NCI-H1694 (cell line): Measurements from ENCODE around the gene SPSB3.
"Not testable (repeated sequence)": the region's sequence is repeated elsewhere in the genome, so short reads cannot be mapped to it uniquely, and the experiment has no call there.

ENCODE experiments used
- DNase-seq: peaks from one replicate; lab custom pipeline; 2025; lab: John Stamatoyannopoulos, UW

Gene SPSB3

GRCh38 chr16:1816396-1817275 is 34.3 kb upstream of the SPSB3 start:
- DNase-seq, result no peak

DNA sequence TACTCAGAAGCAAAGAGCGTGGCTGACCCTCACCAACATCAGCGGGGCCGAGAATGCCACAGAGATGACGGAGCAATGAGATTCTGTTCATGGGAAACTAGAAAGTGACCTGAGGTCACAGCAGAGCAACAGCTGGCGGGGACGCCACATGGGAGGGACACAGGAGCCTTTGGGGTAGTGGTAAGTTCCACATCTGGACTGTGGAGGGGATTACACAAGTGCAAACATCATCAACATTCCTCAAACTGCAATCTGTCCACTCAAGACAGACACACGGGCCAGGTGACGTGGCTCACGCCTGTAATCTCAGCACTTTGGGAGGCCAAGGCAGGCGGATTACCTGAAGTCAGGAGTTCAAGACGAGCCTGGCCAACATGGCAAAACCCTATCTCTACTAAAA is 33.1 kb upstream of the SPSB3 start:
- DNase-seq, result no peak

DNA sequence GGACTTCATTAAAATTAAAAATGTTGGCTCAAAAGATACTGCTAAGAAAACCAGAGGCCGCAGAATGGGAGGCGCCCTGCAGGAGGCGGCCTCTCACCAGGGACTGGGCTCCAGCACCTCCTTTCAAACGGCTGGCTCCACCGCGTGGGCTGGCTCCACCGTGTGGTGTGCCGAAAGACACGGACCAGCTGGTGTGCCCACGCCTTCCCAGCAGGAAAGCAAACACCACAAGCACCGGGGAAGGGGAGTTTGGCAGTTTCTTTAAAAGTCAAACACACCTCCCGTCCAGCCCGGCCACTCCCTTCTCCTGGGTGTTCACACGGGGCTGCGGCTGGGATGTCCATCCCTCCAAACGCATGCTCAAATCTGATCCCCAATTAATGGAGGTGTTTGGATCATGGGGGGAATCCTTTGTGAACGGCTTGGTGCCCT is 30.4 kb upstream of the SPSB3 start:
- peak; percentile 18 for DNase-seq

DNA sequence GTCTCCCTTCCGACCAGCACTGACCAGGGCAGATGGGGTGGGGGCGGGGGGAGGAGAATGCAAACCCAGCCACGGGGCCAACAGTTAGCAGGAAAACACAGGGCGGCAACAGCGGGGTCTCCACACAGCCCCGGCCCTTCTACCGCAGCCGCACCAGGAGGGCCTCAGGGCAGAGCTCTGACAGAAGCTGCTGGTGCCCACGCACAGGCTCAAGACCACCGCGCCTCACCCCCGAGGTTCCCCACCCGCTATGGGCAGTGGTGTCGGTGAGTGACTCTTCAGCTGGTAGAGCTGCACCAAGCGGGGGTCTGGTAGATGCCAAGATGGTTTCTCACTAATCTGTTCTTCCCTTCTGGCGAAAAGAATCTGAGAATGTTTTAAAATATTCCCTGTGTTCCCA is 28.2 kb upstream of the SPSB3 start:
- no peak for DNase-seq

GRCh38 chr16:1810106-1810505 is 27.7 kb upstream of the SPSB3 start:
- no peak for DNase-seq

DNA sequence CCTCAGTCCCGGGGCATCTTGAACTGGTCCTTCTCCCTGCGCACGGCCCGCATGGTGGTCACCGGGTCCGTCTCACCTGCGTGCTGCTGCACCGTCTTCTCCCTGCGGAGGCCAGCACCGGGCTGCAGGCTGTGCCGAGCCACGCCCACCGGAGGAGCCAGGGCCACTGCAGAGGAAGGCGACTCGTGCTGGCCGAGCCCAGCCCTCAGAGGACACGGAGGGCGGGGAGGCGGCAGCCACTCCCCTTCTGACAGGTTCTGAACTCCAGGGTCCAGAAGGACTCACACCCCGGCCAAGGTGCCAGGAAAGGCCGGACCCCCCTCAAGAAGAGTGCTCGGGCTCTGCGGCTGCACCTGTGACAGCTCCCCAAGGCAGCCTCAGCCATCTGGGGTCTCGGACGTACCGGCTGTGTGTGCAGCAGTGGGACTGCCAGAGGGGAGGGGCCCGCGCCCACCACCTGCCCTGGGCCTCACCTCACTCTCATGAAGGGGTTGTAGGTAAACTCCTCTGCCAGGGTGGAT is 27.0 kb upstream of the SPSB3 start:
- DNase-seq, result no peak

GRCh38 chr16:1808691-1809090 is 26.3 kb upstream of the SPSB3 start:
- no peak for DNase-seq

GRCh38 chr16:1807626-1808025 is 25.3 kb upstream of the SPSB3 start:
- DNase-seq, result no peak

DNA sequence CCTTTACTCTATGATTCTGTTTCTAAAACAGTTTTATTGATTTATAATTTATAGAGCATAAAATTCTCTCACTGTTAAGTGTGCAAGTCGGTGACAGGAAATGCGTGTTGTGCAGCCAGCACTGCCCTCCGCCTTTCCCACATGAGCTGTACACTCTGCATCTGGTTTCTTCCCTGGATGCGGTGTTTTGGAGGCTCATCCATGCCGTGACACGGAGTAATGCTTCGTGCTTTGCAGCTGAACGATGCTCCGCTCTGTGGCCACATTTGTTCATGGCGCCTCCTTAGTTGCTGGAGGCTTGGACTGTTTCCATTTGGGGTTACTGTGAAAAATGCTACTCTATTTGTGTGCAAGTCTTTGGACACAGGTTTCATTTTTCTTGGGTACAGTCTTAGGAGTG is 18.3 kb upstream of the SPSB3 start:
- no peak for DNase-seq

- DNase-seq, result not testable (repeated sequence)
These were observed 16.9 kb upstream of the SPSB3 start for GRCh38 chr16:1799263-1799662.

DNA sequence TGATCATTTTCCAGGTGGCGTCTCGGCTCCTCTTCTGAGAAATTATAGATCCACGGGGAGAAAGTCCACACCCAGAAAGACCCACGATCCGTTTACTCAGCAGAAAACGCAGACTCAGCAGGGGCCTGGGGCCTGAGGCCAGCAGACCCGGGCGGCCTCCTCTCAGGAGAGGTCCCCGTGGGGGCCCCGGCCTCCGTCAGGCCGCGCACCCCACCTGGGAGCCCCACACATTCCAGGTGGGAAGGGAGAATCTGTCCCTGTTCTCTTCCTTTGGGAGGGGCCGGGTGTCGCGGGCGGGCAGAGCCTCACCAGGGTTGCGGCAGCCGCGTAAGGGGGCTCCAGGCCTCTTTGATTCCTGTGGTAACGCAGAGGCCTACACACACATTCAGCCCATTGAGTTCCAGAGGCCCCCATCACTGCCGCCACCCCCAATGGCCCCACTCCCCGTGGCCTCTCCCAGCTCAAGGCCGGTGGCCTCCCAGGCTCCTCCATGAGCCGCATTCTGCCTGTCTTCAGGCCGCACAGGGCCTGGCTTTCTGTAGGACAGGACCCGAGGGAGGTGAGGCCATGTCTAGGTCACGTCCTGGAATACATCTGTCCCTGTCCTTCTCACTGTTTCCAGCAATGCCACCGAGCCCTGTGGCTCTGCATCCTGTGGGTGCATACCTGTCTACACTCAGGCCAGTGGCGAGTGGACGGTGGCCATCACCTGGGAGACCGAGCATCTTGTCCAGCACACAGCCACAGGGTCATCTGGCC is 12.7 kb upstream of the SPSB3 start:
- DNase-seq, result no peak

DNA sequence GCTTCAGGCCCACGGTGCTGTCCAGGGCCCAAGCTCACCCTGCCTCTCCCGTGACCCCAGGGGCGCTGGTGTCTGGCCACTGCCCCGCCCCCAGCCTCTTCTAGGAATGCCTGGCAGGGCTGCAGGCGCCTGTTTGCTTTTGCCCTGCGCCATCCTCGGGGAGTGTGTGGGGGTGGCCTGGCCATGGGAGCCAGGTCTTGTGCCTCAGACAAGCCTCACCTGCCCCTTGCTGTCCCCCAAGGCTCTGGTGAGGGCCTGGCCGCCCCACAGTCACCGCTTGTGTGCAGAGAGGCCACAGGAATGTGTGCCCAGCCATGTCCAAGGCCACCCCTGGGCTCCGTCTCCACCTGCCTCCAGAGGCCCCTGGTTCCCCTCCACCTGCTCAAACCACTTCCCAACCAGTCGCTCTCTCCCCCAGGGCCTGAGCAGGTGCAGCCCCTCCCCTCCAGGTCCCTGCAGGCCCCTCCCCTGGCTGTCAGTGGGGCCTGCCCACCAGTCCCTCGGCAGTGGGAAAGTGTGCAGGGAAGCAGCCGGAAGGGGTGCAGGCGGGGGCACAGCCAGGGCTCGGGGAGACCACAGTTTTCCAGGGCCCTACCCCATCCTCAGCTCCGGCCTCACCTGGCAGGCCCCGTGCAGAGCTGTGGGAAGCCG is 12.0 kb upstream of the SPSB3 start:
- DNase-seq, result no peak

GRCh38 chr16:1793578-1794220 is 11.3 kb upstream of the SPSB3 start, which contains the start of gene IGFALS:
Gene IGFALS, minus strand, starts transcription at chr16:1793705. Its CDS starts 53 bp downstream, at chr16:1793652.
- no peak for DNase-seq

- DNase-seq, result no peak
These were observed 10.6 kb upstream of the SPSB3 start for GRCh38 chr16:1792836-1793577.

DNA sequence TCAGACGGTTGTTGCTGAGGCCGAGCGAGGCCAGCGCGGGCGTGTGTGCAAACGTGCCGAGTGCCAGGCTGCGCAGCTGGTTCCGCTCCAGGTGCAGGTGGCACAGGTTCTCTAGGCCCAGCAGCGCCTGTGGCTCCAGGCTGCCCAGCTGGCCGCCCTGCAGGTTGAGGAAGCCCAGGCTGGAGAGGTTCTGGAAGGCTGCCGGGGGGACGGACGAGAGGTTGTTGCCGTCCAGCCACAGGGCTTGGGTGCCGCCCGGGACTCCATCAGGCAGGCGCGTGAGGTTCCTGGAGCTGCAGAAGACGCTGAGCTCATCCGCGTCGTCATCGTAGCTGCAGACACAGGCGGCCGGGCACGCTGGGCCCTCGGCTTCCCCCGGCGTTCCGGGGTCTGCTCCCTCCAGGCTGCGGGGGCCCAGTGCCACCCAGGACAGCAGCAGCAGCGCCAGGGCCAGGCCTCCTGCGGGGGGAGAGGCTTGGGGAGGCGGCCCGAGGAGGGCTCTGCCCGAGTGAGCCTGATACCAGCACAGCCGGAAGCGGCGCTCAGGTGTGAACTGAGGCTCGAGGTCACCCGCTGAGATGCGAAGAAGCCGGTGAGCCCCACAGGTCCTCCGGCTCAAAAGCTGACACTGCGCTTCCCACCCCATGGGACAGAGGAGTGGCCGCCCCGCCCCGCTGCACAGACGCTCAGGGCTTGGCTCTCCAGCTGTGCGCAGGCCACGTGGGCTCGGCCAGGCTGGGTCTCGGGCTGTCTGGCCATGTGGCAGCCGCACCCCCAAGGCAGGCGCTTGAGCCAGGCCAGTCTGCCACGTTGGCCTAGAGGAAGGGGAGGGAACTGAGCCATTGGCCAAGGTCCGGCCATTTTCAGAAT is 9.8 kb upstream of the SPSB3 start:
- DNase-seq, result no peak

DNA sequence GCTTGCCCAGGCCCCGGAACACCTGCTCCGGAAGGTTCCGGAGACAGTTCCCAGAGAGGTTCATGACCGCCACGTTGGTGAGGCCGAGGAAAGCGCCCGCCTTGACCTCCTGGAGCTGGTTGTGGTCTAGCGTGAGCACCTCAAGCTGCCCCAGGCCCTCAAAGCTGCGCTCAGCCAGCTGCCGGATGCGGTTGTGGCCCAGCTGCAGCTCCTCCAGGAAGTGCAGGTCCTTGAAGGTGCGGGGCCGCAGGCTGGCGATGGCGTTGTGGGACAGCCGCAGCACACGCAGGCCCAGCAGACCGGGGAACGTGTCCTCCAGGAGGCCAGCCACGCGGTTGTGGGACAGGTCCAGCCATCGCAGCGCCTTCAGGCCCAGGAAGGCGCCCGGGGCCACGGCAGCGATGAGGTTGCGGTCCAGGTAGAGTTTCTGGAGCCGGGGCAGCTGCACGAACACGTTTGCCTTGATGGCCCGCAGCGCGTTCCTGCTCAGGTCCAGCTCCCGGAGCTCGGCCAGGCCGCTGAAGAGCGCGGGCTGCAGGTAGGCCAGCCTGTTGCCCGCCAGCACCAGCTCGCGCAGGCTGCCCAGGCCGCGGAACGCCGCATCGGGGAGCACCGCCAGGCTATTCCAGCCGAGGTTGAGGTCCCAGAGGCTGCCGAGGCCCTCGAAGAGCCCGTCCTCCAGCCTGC is 9.0 kb upstream of the SPSB3 start:
- no peak for DNase-seq

- no peak for DNase-seq
These were observed 8.4 kb upstream of the SPSB3 start for GRCh38 chr16:1790611-1791255.

- DNase-seq, result no peak
These were observed 7.9 kb upstream of the SPSB3 start for GRCh38 chr16:1790261-1790610.

DNA sequence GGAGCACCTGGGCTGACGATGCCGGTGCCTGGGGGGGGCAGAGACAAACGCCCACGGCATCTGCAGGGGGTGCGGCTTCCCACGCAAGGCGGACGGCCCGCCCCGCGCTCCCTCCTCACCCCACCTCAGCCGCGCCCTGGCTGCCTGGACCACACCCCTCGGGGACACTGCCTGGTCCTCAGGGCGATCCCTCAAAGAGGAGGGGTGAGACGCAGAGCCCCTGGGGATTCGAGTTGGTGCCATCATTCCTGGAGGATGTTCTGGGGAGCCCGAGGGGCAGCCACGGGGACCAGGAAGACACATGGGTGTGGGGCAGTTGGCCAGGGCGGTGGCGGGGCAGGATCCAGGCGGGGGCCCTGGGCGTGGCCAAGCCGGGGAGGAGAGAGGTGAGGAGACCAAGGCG is 7.3 kb upstream of the SPSB3 start:
- DNase-seq, result no peak
